ENCODE data around the gene CTCFL.

Gene CTCFL, protein sequence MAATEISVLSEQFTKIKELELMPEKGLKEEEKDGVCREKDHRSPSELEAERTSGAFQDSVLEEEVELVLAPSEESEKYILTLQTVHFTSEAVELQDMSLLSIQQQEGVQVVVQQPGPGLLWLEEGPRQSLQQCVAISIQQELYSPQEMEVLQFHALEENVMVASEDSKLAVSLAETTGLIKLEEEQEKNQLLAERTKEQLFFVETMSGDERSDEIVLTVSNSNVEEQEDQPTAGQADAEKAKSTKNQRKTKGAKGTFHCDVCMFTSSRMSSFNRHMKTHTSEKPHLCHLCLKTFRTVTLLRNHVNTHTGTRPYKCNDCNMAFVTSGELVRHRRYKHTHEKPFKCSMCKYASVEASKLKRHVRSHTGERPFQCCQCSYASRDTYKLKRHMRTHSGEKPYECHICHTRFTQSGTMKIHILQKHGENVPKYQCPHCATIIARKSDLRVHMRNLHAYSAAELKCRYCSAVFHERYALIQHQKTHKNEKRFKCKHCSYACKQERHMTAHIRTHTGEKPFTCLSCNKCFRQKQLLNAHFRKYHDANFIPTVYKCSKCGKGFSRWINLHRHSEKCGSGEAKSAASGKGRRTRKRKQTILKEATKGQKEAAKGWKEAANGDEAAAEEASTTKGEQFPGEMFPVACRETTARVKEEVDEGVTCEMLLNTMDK

DNA sequence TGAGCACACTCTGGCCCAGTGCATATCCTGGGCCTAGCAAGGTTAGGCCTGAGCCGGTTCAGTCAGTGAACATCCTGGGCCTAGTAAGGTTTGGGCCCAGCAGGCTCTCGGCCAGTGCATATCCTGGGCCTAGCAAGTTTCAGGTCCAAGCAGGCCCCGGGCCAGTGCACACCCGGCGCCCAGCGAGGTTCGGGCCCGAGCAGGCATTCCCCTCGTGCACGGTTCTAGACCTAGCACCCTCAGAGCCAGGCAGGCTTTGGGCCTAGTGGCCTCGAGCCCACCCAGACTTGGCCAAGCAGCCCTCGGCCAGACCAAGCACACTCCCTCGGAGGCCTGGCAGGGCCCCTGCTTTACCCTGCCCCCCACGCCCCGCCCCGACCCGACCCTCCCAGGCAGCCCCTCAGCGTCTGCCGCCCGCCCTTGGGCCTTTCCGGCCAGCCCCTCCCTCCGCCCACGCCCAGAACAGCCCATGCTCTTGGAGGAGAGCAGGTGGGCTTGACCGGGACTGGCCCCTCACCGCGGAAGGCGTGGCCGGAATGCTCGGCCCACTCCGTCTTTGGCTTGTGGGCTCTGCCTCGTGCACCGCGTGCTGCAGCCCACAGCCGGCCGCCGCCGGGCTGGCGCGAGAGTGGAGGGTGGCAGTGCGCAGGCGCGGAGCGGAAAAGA lies at the start of gene CTCFL:
TSS of gene CTCFL (minus strand) at position 630 of the 666 bp plus-strand sequence. CDS start 935 bp downstream, outside the sequence.
- Histone ChIP-seq H3K4me1 (ENCODE audit: control insufficient read depth, insufficient read depth, low read length) (peaks cover 11% of the 10 kb centered on the region), H3K9ac (ENCODE audit: low read length) (no peak within 1 kb of the TSS), H3K27me3 (ENCODE audit: control insufficient read depth, insufficient read depth, low read length) (no peaks in the 10 kb centered on the region), H3K9me3 (ENCODE audit: control insufficient read depth, insufficient read depth, low read depth, low read length) (no peaks in the 10 kb centered on the region), H3K36me3 (ENCODE audit: control insufficient read depth, insufficient read depth, low read length) (no peaks in the 10 kb centered on the region), H3K4me3 (ENCODE audit: low read depth, low read length) (no peak within 1 kb of the TSS), H3K27ac (ENCODE audit: low read depth, low read length) (no peak within 1 kb of the TSS)

- 0 out of 2 replicates have a peak, but pooled peaks cover 5% of the 10 kb centered on the region for H3K27me3 ChIP-seq (ENCODE audit: control insufficient read depth, insufficient read depth, low read length)
These were observed 49.0 kb upstream of the CTCFL start for GRCh38 chr20:57573894-57574293.

GRCh38 chr20:57573242-57573641 lies 48.3 kb upstream of the CTCFL start:
- Histone ChIP-seq H3K4me1 (ENCODE audit: control insufficient read depth, insufficient read depth, low read length) (peaks cover 15% of the 10 kb centered on the region), H3K9me3 (ENCODE audit: control insufficient read depth, insufficient read depth, low read depth, low read length) (no peaks in the 10 kb centered on the region)

More at GRCh38 chr20:57573894-57574293, 49.0 kb upstream of the CTCFL start:
- Histone ChIP-seq H3K4me3 (ENCODE audit: low read depth, low read length) (no peak overlapping the region), H3K9me3 (ENCODE audit: control insufficient read depth, insufficient read depth, low read depth, low read length) (no peaks in the 10 kb centered on the region), H3K27ac (ENCODE audit: low read depth, low read length) (no peak overlapping the region), H3K4me1 (ENCODE audit: control insufficient read depth, insufficient read depth, low read length) (peaks cover 15% of the 10 kb centered on the region), H3K36me3 (ENCODE audit: control insufficient read depth, insufficient read depth, low read length) (no peaks in the 10 kb centered on the region), H3K9ac (ENCODE audit: low read length) (no peak overlapping the region)

GRCh38 chr20:57571782-57572416 lies 47.0 kb upstream of the CTCFL start:
- H3K4me1 ChIP-seq (ENCODE audit: control insufficient read depth, insufficient read depth, low read length): peaks cover 15% of the 10 kb centered on the region
- H3K27ac ChIP-seq (ENCODE audit: low read depth, low read length): no peak overlapping the region
- no peak overlapping the region for H3K9ac ChIP-seq (ENCODE audit: low read length)
- no peak overlapping the region for H3K4me3 ChIP-seq (ENCODE audit: low read depth, low read length)
- H3K9me3 ChIP-seq (ENCODE audit: control insufficient read depth, insufficient read depth, low read depth, low read length): no peaks in the 10 kb centered on the region
- H3K27me3 ChIP-seq (ENCODE audit: control insufficient read depth, insufficient read depth, low read length): 0 out of 2 replicates have a peak, but pooled peaks cover 5% of the 10 kb centered on the region
- no peaks in the 10 kb centered on the region for H3K36me3 ChIP-seq (ENCODE audit: control insufficient read depth, insufficient read depth, low read length)

More at GRCh38 chr20:57573242-57573641, 48.3 kb upstream of the CTCFL start:
- Histone ChIP-seq H3K27me3 (ENCODE audit: control insufficient read depth, insufficient read depth, low read length) (0 out of 2 replicates have a peak, but pooled peaks cover 5% of the 10 kb centered on the region), H3K36me3 (ENCODE audit: control insufficient read depth, insufficient read depth, low read length) (no peaks in the 10 kb centered on the region), H3K4me3 (ENCODE audit: low read depth, low read length) (no peak overlapping the region), H3K9ac (ENCODE audit: low read length) (no peak overlapping the region), H3K27ac (ENCODE audit: low read depth, low read length) (no peak overlapping the region)

DNA sequence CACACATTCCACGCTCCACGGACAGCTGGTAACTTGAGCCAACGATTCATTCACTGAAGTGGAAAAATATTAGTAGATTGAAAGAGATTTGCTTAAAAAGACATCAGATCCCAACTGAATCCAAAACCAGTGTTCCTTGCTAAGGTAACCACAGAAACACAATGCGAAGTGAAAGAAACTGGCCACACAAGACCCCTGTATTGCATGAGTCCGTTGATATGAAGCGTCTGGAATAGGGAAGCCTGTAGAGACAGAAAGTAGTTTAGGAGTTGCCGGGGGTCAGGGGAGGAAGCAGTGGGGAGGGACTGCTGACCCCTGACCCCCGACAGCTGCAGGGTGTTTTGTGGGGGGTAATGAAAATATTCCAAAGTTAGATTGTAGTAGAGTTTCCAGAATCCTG lies 46.0 kb upstream of the CTCFL start:
- peaks cover 9% of the 10 kb centered on the region for H3K4me1 ChIP-seq (ENCODE audit: control insufficient read depth, insufficient read depth, low read length)
- no peak overlapping the region for H3K9ac ChIP-seq (ENCODE audit: low read length)
- H3K9me3 ChIP-seq (ENCODE audit: control insufficient read depth, insufficient read depth, low read depth, low read length): no peaks in the 10 kb centered on the region
- H3K27ac ChIP-seq (ENCODE audit: low read depth, low read length): no peak overlapping the region
- no peaks in the 10 kb centered on the region for H3K36me3 ChIP-seq (ENCODE audit: control insufficient read depth, insufficient read depth, low read length)
- 0 out of 2 replicates have a peak, but pooled peaks cover 5% of the 10 kb centered on the region for H3K27me3 ChIP-seq (ENCODE audit: control insufficient read depth, insufficient read depth, low read length)
- no peak overlapping the region for H3K4me3 ChIP-seq (ENCODE audit: low read depth, low read length)

DNA sequence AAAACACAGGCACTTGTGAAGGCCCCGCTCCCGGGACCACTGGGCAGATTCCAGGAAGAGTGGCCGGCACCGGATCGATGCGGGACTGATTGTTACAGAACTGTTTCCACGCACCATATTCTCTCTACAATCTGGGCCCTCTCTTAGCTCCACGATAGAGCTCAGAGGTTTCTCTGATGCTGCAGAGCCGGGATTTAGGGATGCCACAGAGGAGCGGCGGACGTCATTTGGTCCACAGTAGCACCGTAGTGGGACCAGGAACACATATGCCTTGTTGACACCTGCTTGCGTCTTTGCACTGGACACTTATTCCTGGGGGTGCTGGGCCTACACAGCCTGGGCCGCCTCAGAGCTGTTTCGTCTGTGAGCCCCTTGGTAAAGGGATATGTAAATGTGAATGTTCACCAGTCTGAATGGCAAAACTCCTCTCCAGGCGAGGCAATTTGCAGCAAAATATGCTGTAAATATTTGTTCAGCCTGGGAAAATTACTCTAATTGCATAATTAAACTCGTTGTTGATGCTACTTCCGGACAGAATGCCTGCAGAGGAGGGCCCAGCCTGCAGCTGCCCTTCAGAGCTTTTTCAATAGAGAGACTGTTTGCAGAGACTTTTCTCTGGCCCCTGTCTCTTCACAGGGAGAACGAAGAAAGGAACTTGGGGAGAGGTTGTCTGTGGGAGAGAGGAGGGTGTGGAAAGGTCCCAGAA lies 45.4 kb upstream of the CTCFL start:
- Histone ChIP-seq H3K36me3 (ENCODE audit: control insufficient read depth, insufficient read depth, low read length) (no peaks in the 10 kb centered on the region), H3K27me3 (ENCODE audit: control insufficient read depth, insufficient read depth, low read length) (0 out of 2 replicates have a peak, but pooled peaks cover 5% of the 10 kb centered on the region), H3K9ac (ENCODE audit: low read length) (no peak overlapping the region), H3K9me3 (ENCODE audit: control insufficient read depth, insufficient read depth, low read depth, low read length) (no peaks in the 10 kb centered on the region), H3K4me3 (ENCODE audit: low read depth, low read length) (no peak overlapping the region), H3K4me1 (ENCODE audit: control insufficient read depth, insufficient read depth, low read length) (peaks cover 8% of the 10 kb centered on the region), H3K27ac (ENCODE audit: low read depth, low read length) (no peak overlapping the region)

DNA sequence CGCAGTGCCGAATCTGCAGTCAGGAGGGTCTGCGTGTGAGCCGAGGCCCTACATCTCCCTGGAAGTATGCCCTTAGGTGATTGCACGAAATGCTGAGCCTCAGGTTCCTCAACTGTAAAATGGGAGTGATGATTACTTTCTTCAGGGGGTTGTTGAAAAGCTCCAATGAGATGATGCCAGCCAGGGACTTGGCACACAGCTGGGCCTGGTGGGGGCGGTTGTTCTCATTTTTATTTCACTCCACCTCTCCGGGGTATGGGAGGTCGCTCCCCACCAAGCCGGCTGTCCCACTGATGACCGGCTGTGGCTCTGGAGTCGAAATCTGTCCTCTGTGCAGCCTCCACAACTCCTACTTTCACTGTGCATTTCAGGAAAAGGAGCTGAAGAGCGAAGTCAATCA lies 44.0 kb upstream of the CTCFL start:
- Histone ChIP-seq H3K4me3 (ENCODE audit: low read depth, low read length) (no peak overlapping the region), H3K27me3 (ENCODE audit: control insufficient read depth, insufficient read depth, low read length) (no peaks in the 10 kb centered on the region), H3K4me1 (ENCODE audit: control insufficient read depth, insufficient read depth, low read length) (peaks cover 8% of the 10 kb centered on the region), H3K36me3 (ENCODE audit: control insufficient read depth, insufficient read depth, low read length) (no peaks in the 10 kb centered on the region), H3K9me3 (ENCODE audit: control insufficient read depth, insufficient read depth, low read depth, low read length) (no peaks in the 10 kb centered on the region), H3K27ac (ENCODE audit: low read depth, low read length) (no peak overlapping the region), H3K9ac (ENCODE audit: low read length) (no peak overlapping the region)

DNA sequence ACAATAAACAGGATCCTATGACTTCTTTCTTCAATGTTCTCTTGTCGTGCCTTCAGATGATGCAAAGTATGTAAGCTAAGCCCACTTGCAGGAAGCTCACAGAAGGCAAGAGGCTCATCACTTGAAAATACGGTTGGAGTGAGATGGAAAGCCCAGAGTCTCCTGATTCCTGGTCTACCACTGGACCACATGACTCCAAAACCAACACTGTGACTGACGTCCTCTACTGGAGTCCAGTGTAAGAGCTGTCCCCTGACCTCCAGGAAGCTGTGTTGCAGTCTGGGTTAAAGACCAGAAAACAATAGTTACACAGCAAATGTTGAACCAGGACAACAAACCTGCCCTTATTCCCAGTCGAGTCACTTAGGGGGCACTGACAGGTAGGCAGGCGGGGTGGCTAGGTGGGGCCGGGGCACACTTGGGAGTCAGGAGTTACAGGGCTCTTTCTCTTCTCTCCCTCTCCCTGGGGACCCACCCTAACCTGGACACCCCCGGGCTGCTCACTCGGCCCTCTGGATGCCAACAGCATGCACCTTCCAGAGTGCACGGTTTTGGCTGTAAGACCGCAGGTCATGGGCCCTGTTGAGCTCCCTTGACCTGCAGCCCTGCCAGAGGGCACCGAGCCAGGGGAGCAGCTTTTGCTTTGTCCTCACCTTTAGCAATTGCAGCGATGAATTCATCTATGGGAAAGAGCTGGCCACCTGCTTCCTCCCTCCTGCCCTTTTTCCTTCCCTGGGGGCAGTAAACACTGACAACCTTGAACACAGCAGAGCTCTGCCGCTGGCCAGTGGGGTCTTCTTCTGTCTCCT lies 43.4 kb upstream of the CTCFL start:
- Histone ChIP-seq H3K4me1 (ENCODE audit: control insufficient read depth, insufficient read depth, low read length) (peaks cover 3% of the 10 kb centered on the region), H3K36me3 (ENCODE audit: control insufficient read depth, insufficient read depth, low read length) (no peaks in the 10 kb centered on the region), H3K27me3 (ENCODE audit: control insufficient read depth, insufficient read depth, low read length) (no peaks in the 10 kb centered on the region), H3K27ac (ENCODE audit: low read depth, low read length) (no peak overlapping the region), H3K4me3 (ENCODE audit: low read depth, low read length) (no peak overlapping the region), H3K9me3 (ENCODE audit: control insufficient read depth, insufficient read depth, low read depth, low read length) (no peaks in the 10 kb centered on the region), H3K9ac (ENCODE audit: low read length) (no peak overlapping the region)

GRCh38 chr20:57567471-57568079 lies 42.6 kb upstream of the CTCFL start:
- Histone ChIP-seq H3K9ac (ENCODE audit: low read length) (no peak overlapping the region), H3K4me3 (ENCODE audit: low read depth, low read length) (no peak overlapping the region), H3K9me3 (ENCODE audit: control insufficient read depth, insufficient read depth, low read depth, low read length) (no peaks in the 10 kb centered on the region), H3K27me3 (ENCODE audit: control insufficient read depth, insufficient read depth, low read length) (no peaks in the 10 kb centered on the region), H3K36me3 (ENCODE audit: control insufficient read depth, insufficient read depth, low read length) (no peaks in the 10 kb centered on the region), H3K27ac (ENCODE audit: low read depth, low read length) (no peak overlapping the region), H3K4me1 (ENCODE audit: control insufficient read depth, insufficient read depth, low read length) (no peaks in the 10 kb centered on the region)

Measured in HUES6 (cell line).